Hepatocyte (in vitro differentiated cells): ENCODE results near the gene IL12RB2. TPM values are rescaled to one million over a fixed set of nuclear protein-coding genes. Genes with fewer than 3 reads are reported as not detected.

Experiments
- DNase-seq: peaks from one replicate; pipeline ENCODE4 v3.0.0-alpha.2; 2016; ENCODE audit warnings: low spot score
- H2AFZ ChIP-seq: fragments of 200-600 bp; sonication (generic); 2 replicates; pipeline ENCODE4 v1.6.0; 2016; ENCODE audit warnings: antibody characterized with exemption, mild to moderate bottlenecking
- H3K27ac ChIP-seq: fragments of 200-600 bp; sonication (generic); 2 replicates; pipeline ENCODE4 v1.5.1; 2016; ENCODE audit warnings: mild to moderate bottlenecking
- H3K27me3 ChIP-seq: fragments of 200-600 bp; sonication (generic); 2 replicates; pipeline ENCODE4 v1.6.1; 2016
- H3K36me3 ChIP-seq: fragments of 200-600 bp; sonication (generic); replicated peaks from 2 replicates; pipeline ENCODE4 v1.5.1; 2016; ENCODE audit warnings: low read depth; ENCODE audit not compliant: insufficient read depth
- H3K4me1 ChIP-seq: fragments of 200-600 bp; sonication (generic); 2 replicates; pipeline ENCODE4 v1.5.1; 2016; ENCODE audit warnings: mild to moderate bottlenecking, moderate library complexity; ENCODE audit not compliant: insufficient read depth
- H3K4me2 ChIP-seq: fragments of 200-600 bp; sonication (generic); 2 replicates; pipeline ENCODE4 v1.6.0; 2016
- H3K4me3 ChIP-seq: fragments of 200-600 bp; sonication (generic); 2 replicates; pipeline ENCODE4 v1.5.1; 2016; ENCODE audit warnings: mild to moderate bottlenecking
- H3K79me2 ChIP-seq: fragments of 200-600 bp; sonication (generic); 2 replicates; pipeline ENCODE4 v1.6.0; 2017; ENCODE audit warnings: mild to moderate bottlenecking
- H3K9me2 ChIP-seq: fragments of 200-600 bp; sonication (generic); replicated peaks from 2 replicates; pipeline ENCODE4 v1.6.0; 2017; ENCODE audit warnings: mild to moderate bottlenecking; ENCODE audit not compliant: insufficient read depth
- H3K9me3 ChIP-seq: fragments of 200-600 bp; sonication (generic); 2 replicates; pipeline ENCODE4 v1.5.1; 2016; ENCODE audit warnings: low read depth, mild to moderate bottlenecking
- H4K20me1 ChIP-seq: fragments of 200-600 bp; sonication (generic); 2 replicates; pipeline ENCODE4 v1.6.0; 2016; ENCODE audit warnings: mild to moderate bottlenecking; ENCODE audit not compliant: insufficient read depth, poor library complexity, severe bottlenecking
- EZH2 ChIP-seq: fragments of 200-600 bp; sonication (generic); IDR thresholded peaks from 2 replicates; pipeline ENCODE4 v1.6.1; 2016; ENCODE audit warnings: antibody characterized with exemption, mild to moderate bottlenecking, borderline replicate concordance
- EZH2phosphoT487 ChIP-seq: fragments of 200-600 bp; sonication (generic); IDR thresholded peaks from one replicate; pipeline ENCODE4 v1.6.1; 2018; ENCODE audit warnings: antibody characterized with exemption, mild to moderate bottlenecking, low read depth, moderate library complexity; ENCODE audit not compliant: unreplicated experiment, severe bottlenecking
- WGBS: methylation state at CpG from one replicate; pipeline ENCODE4 v1.1.6; 2016; ENCODE audit warnings: low lambda C conversion rate; ENCODE audit errors: missing lambda C conversion rate; 5-methylcytosine and 5-hydroxymethylcytosine counted together
- polyA plus RNA-seq: library from polyadenylated mRNA; unstranded; fragments of >200 nt; fragmentation: Nextera tagmentation; extraction: Ambion mirVana; gene quantifications from 2 replicates; pipeline ENCODE4 v1.2.1, GENCODE V29; 2016
- total RNA-seq: library from RNA; depleted of rRNA; stranded (reverse); fragments of >200 nt; gene quantifications from 2 replicates; pipeline ENCODE4 v1.2.3, GENCODE V29; 2014
- TF ChIP-seq, protein P1 (sequence below): fragments of 200-600 bp; sonication (generic); IDR thresholded peaks from 2 replicates; pipeline ENCODE4 v1.5.1; 2016; ENCODE audit warnings: antibody characterized with exemption, mild to moderate bottlenecking; ENCODE audit not compliant: poor library complexity

The IL12RB2 gene
- total and polyA plus RNA-seq, 2 experiments from 2014 or later, result 0.47 TPM; not detected in 1

GRCh38 chr1:67313934-67314671, 6.4 kb downstream of the IL12RB2 start:
- WGBS, result 73% methylated on average over 8 of the region's 8 CpGs
- H3K4me2 ChIP-seq, result no peak overlapping the region
- H3K79me2 ChIP-seq, result no peaks in the 10 kb centered on the region
- no peak overlapping the region for H3K27ac ChIP-seq
- H3K4me3 ChIP-seq, result no peak overlapping the region
- no peak for DNase-seq
- no peak overlapping the region for H2AFZ ChIP-seq
- TF ChIP-seq EZH2, result no peak
- no peak for TF ChIP-seq EZH2phosphoT487
- TF ChIP-seq, protein P1, sequence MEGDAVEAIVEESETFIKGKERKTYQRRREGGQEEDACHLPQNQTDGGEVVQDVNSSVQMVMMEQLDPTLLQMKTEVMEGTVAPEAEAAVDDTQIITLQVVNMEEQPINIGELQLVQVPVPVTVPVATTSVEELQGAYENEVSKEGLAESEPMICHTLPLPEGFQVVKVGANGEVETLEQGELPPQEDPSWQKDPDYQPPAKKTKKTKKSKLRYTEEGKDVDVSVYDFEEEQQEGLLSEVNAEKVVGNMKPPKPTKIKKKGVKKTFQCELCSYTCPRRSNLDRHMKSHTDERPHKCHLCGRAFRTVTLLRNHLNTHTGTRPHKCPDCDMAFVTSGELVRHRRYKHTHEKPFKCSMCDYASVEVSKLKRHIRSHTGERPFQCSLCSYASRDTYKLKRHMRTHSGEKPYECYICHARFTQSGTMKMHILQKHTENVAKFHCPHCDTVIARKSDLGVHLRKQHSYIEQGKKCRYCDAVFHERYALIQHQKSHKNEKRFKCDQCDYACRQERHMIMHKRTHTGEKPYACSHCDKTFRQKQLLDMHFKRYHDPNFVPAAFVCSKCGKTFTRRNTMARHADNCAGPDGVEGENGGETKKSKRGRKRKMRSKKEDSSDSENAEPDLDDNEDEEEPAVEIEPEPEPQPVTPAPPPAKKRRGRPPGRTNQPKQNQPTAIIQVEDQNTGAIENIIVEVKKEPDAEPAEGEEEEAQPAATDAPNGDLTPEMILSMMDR, result no peak
- H3K9me2 ChIP-seq, result no peaks in the 10 kb centered on the region
- H4K20me1 ChIP-seq, result no peaks in the 10 kb centered on the region
- H3K4me1 ChIP-seq, result no peaks in the 10 kb centered on the region
- no peaks in the 10 kb centered on the region for H3K9me3 ChIP-seq
- H3K27me3 ChIP-seq, result no peaks in the 10 kb centered on the region
- no peaks in the 10 kb centered on the region for H3K36me3 ChIP-seq

DNA sequence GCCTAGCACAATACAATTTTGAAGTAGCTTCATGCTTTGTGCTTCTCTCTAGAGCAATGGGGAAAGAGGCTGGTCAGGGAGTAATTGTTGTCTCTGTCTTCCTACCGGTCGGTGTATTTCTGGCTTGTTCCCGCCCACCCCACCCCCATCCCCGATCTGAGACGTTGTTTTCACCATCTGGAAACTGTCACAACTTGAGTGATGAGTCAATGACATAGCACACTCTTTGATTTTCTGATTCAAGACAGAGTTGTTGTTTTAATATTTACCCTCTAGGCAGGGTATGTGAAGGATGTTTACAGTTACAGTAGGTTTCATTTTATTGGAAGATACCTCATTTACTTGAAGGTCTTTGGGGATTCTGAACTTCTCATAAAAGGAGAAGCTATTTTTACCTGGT, 7.0 kb downstream of the IL12RB2 start:
- H3K79me2 ChIP-seq, result no peaks in the 10 kb centered on the region
- no peaks in the 10 kb centered on the region for H3K27me3 ChIP-seq
- H3K4me2 ChIP-seq, result no peak overlapping the region
- H3K9me3 ChIP-seq, result no peaks in the 10 kb centered on the region
- H3K4me1 ChIP-seq, result no peaks in the 10 kb centered on the region
- no peaks in the 10 kb centered on the region for H3K9me2 ChIP-seq
- H4K20me1 ChIP-seq, result no peaks in the 10 kb centered on the region
- TF ChIP-seq, protein P1, result no peak
- TF ChIP-seq EZH2phosphoT487 (no peak), EZH2 (no peak)
- H3K4me3 ChIP-seq, result no peak overlapping the region
- no peaks in the 10 kb centered on the region for H3K36me3 ChIP-seq
- H3K27ac ChIP-seq, result no peak overlapping the region
- DNase-seq, result no peak
- 4% methylated on average over 5 of the region's 5 CpGs for WGBS
- H2AFZ ChIP-seq, result no peak overlapping the region

- Histone ChIP-seq H3K27ac (no peak overlapping the region), H3K27me3 (no peaks in the 10 kb centered on the region), H4K20me1 (no peaks in the 10 kb centered on the region), H3K4me2 (no peak overlapping the region), H3K36me3 (no peaks in the 10 kb centered on the region), H3K9me2 (no peaks in the 10 kb centered on the region), H3K4me1 (no peaks in the 10 kb centered on the region), H3K4me3 (no peak overlapping the region), H2AFZ (no peak overlapping the region), H3K79me2 (no peaks in the 10 kb centered on the region), H3K9me3 (no peaks in the 10 kb centered on the region)
- WGBS, result 75% methylated on average over 8 of the region's 8 CpGs
- TF ChIP-seq EZH2phosphoT487 (no peak), EZH2 (no peak)
- TF ChIP-seq, protein P1, result no peak
- no peak for DNase-seq
Observed at GRCh38 chr1:67316180-67316902, 8.7 kb downstream of the IL12RB2 start.
